Measurements from ENCODE around the gene INO80B.

Gene INO80B

GRCh38 chr2:74438248-74438647 is 16.6 kb upstream of the INO80B start:
- H3K27ac ChIP-seq, result no peak overlapping the region
- in situ Hi-C loops (cut with HindIII; ENCODE audit: low pct_ligation_motif_present, low sequenced_read_pairs), result no loop called here
- no peaks in the 10 kb centered on the region for H3K27me3 ChIP-seq (replicated peaks)
- TF ChIP-seq CTCF (IDR thresholded peaks at IDR 0.05; ENCODE audit: low read depth, low read length, missing control alignments), result no peak
- no peak for DNase-seq
- H3K4me3 ChIP-seq (ENCODE audit: low read depth, low read length), result no peak overlapping the region
- H3K36me3 ChIP-seq (replicated peaks), result no peaks in the 10 kb centered on the region

- TF ChIP-seq CTCF (IDR thresholded peaks at IDR 0.05; ENCODE audit: low read depth, low read length, missing control alignments), result no peak
- Histone ChIP-seq H3K27me3 (replicated peaks) (no peaks in the 10 kb centered on the region), H3K4me3 (ENCODE audit: low read depth, low read length) (peak overlapping the region; percentile 66), H3K27ac (no peak overlapping the region), H3K36me3 (replicated peaks) (no peaks in the 10 kb centered on the region)
- in situ Hi-C loops (cut with HindIII; ENCODE audit: low pct_ligation_motif_present, low sequenced_read_pairs), result no loop called here
- DNase-seq, result no peak
Measured at GRCh38 chr2:74439373-74439772, 15.5 kb upstream of the INO80B start.

GRCh38 chr2:74439803-74440377 is 15.0 kb upstream of the INO80B start:
- in situ Hi-C loops (cut with HindIII; ENCODE audit: low pct_ligation_motif_present, low sequenced_read_pairs), result no loop called here
- no peak for DNase-seq
- H3K27me3 ChIP-seq (replicated peaks), result no peaks in the 10 kb centered on the region
- H3K27ac ChIP-seq, result peak overlapping the region; percentile 33
- TF ChIP-seq CTCF (IDR thresholded peaks at IDR 0.05; ENCODE audit: low read depth, low read length, missing control alignments), result no peak
- H3K36me3 ChIP-seq (replicated peaks), result no peaks in the 10 kb centered on the region
- peak overlapping the region; percentile 66 for H3K4me3 ChIP-seq (ENCODE audit: low read depth, low read length)

GRCh38 chr2:74440378-74441169 is 14.3 kb upstream of the INO80B start:
- peak overlapping the region; percentile 66 for H3K4me3 ChIP-seq (ENCODE audit: low read depth, low read length)
- H3K27me3 ChIP-seq (replicated peaks), result no peaks in the 10 kb centered on the region
- TF ChIP-seq CTCF (IDR thresholded peaks at IDR 0.05; ENCODE audit: low read depth, low read length, missing control alignments), result peak; percentile 45
- in situ Hi-C loops (cut with HindIII; ENCODE audit: low pct_ligation_motif_present, low sequenced_read_pairs), result no loop called here
- DNase-seq, result peak; percentile 68
- peak overlapping the region; percentile 33 for H3K27ac ChIP-seq
- H3K36me3 ChIP-seq (replicated peaks), result no peaks in the 10 kb centered on the region

DNA sequence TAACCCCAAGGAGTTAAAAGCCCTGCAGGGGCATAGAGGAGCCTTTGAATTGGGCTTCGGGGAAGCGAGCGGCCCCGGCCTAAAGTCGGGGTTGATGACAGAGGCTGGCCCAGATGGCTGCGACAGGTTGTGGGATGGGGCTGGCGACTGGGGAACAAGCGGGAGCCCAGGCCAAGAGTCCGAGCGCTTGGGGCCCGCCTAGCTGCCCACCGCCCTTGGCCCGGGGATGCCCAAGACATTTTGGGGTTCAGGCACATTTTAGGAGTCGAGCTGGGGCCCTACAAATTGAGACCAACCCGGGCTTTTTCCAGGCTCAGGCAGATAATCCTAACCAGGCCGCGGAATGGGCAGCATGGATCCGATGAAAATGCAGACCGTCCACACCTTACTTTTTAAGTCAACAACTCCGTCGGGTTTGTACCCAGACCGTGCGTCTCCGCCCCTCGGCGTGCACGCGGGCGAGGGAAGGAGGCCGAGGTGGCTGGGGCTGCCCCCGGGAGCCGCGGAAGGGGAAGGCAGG is 13.7 kb upstream of the INO80B start:
- Histone ChIP-seq H3K36me3 (replicated peaks) (no peaks in the 10 kb centered on the region), H3K27ac (no peak overlapping the region), H3K4me3 (ENCODE audit: low read depth, low read length) (peak overlapping the region; percentile 9), H3K27me3 (replicated peaks) (no peaks in the 10 kb centered on the region)
- no peak for TF ChIP-seq CTCF (IDR thresholded peaks at IDR 0.05; ENCODE audit: low read depth, low read length, missing control alignments)
- DNase-seq, result no peak
- in situ Hi-C loops (cut with HindIII; ENCODE audit: low pct_ligation_motif_present, low sequenced_read_pairs), result no loop called here
